ENCODE data around the gene LRP5.

Gene LRP5

GRCh38 chr11:68357568-68357967, 45.2 kb downstream of the LRP5 start:
- H3K4me3 ChIP-seq (replicated peaks; ENCODE audit: low read depth, low read length), result no peak overlapping the region
- no peak for TF ChIP-seq CTCF (IDR thresholded peaks at IDR 0.05; ENCODE audit: low read depth, low read length, missing control alignments)
- no peak for DNase-seq (ENCODE audit: extremely low read depth, low read depth)

GRCh38 chr11:68358416-68358815, 46.0 kb downstream of the LRP5 start:
- no peak overlapping the region for H3K4me3 ChIP-seq (replicated peaks; ENCODE audit: low read depth, low read length)
- no peak for DNase-seq (ENCODE audit: extremely low read depth, low read depth)
- TF ChIP-seq CTCF (IDR thresholded peaks at IDR 0.05; ENCODE audit: low read depth, low read length, missing control alignments), result no peak

GRCh38 chr11:68361702-68362101, 49.3 kb downstream of the LRP5 start:
- DNase-seq (ENCODE audit: extremely low read depth, low read depth), result no peak
- no peak overlapping the region for H3K4me3 ChIP-seq (replicated peaks; ENCODE audit: low read depth, low read length)
- TF ChIP-seq CTCF (IDR thresholded peaks at IDR 0.05; ENCODE audit: low read depth, low read length, missing control alignments), result no peak

- DNase-seq (ENCODE audit: extremely low read depth, low read depth), result no peak
- no peak for TF ChIP-seq CTCF (IDR thresholded peaks at IDR 0.05; ENCODE audit: low read depth, low read length, missing control alignments)
- no peak overlapping the region for H3K4me3 ChIP-seq (replicated peaks; ENCODE audit: low read depth, low read length)
Measured at GRCh38 chr11:68362801-68363379, 50.5 kb downstream of the LRP5 start.

GRCh38 chr11:68363776-68364175, 51.4 kb downstream of the LRP5 start:
- no peak for TF ChIP-seq CTCF (IDR thresholded peaks at IDR 0.05; ENCODE audit: low read depth, low read length, missing control alignments)
- no peak for DNase-seq (ENCODE audit: extremely low read depth, low read depth)
- H3K4me3 ChIP-seq (replicated peaks; ENCODE audit: low read depth, low read length), result no peak overlapping the region

- H3K4me3 ChIP-seq (replicated peaks; ENCODE audit: low read depth, low read length), result no peak overlapping the region
- DNase-seq (ENCODE audit: extremely low read depth, low read depth), result no peak
- TF ChIP-seq CTCF (IDR thresholded peaks at IDR 0.05; ENCODE audit: low read depth, low read length, missing control alignments), result no peak
Measured at GRCh38 chr11:68364581-68364980, 52.2 kb downstream of the LRP5 start.

GRCh38 chr11:68365943-68366435, 53.6 kb downstream of the LRP5 start:
- H3K4me3 ChIP-seq (replicated peaks; ENCODE audit: low read depth, low read length), result no peak overlapping the region
- no peak for TF ChIP-seq CTCF (IDR thresholded peaks at IDR 0.05; ENCODE audit: low read depth, low read length, missing control alignments)
- no peak for DNase-seq (ENCODE audit: extremely low read depth, low read depth)
